GM21381 (cell line): Measurements from ENCODE around the gene SORCS2.

Source experiments
- ATAC-seq: cut with Tn5 transposase; IDR thresholded peaks from one replicate; pipeline ENCODE4 v1.9.1; 2021; ENCODE audit warnings: mild to moderate bottlenecking, moderate library complexity; ENCODE audit not compliant: unreplicated experiment

Gene SORCS2

GRCh38 chr4:7481227-7481626, 288.9 kb downstream of the SORCS2 start:
- no peak for ATAC-seq

GRCh38 chr4:7485096-7485495, 292.8 kb downstream of the SORCS2 start:
- no peak for ATAC-seq

GRCh38 chr4:7486101-7486500, 293.8 kb downstream of the SORCS2 start:
- no peak for ATAC-seq

GRCh38 chr4:7487502-7487901, 295.2 kb downstream of the SORCS2 start:
- ATAC-seq = no peak

GRCh38 chr4:7487998-7488671, 295.8 kb downstream of the SORCS2 start:
- no peak for ATAC-seq

GRCh38 chr4:7491915-7492314, 299.6 kb downstream of the SORCS2 start:
- ATAC-seq = no peak

GRCh38 chr4:7498446-7499200, 306.3 kb downstream of the SORCS2 start:
- ATAC-seq = no peak

GRCh38 chr4:7499661-7500060, 307.3 kb downstream of the SORCS2 start:
- ATAC-seq = no peak

GRCh38 chr4:7500404-7500803, 308.1 kb downstream of the SORCS2 start:
- ATAC-seq = no peak

GRCh38 chr4:7501314-7501713, 309.0 kb downstream of the SORCS2 start:
- no peak for ATAC-seq

GRCh38 chr4:7501873-7502272, 309.5 kb downstream of the SORCS2 start:
- ATAC-seq = no peak

GRCh38 chr4:7503559-7504249, 311.4 kb downstream of the SORCS2 start:
- no peak for ATAC-seq

GRCh38 chr4:7505116-7505900, 313.0 kb downstream of the SORCS2 start:
- ATAC-seq = no peak

- no peak for ATAC-seq
Observed at GRCh38 chr4:7506119-7506518, 313.8 kb downstream of the SORCS2 start.

- no peak for ATAC-seq
Observed at GRCh38 chr4:7506572-7506971, 314.2 kb downstream of the SORCS2 start.

GRCh38 chr4:7507381-7507780, 315.0 kb downstream of the SORCS2 start:
- no peak for ATAC-seq

GRCh38 chr4:7510066-7510465, 317.7 kb downstream of the SORCS2 start:
- no peak for ATAC-seq

- no peak for ATAC-seq
Observed at GRCh38 chr4:7510538-7510937, 318.2 kb downstream of the SORCS2 start.

GRCh38 chr4:7511525-7511924, 319.2 kb downstream of the SORCS2 start:
- no peak for ATAC-seq

GRCh38 chr4:7512428-7512827, 320.1 kb downstream of the SORCS2 start:
- ATAC-seq = no peak

- no peak for ATAC-seq
Observed at GRCh38 chr4:7512946-7513345, 320.6 kb downstream of the SORCS2 start.
